NCI-H345 (cell line): ENCODE measurements around the gene CLDN8.

ENCODE experiments used
- DNase-seq: peaks from one replicate; lab custom pipeline; 2025; lab: John Stamatoyannopoulos, UW

The CLDN8 gene

DNA sequence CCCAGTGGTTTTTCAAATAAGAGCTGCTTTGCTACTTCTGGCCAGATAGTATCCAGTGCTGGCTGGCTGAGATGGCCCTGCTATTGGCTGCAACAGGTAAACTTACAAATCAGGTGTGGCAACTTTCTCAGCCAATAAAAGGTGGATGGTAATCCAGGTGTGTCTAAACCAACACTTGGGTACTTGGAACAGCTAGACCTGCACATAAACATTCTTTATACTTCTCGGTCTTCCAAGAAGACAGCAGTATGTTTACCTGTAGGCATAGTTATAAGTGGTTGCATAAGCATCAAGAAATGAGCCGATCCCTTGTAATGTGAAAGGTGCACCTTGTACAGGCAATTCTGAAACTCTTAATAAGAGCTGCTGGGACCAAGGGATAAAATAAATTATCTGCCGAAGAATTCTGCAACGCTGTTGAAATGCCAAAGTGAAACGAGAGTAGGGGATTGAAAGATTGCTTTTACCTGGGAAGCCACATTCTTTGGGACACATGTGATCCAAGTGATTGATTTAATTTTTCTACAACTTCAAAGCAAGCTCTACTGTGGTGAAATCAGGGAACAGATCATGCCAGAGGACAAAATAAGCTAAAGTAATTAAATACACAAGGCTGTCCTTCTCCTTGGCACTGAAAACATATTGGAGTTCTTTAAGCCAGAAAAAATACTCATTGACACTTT lies at the start of gene CLDN8:
CLDN8 (minus strand) TSS at position 57 of the 683 bp plus-strand sequence. CDS start 172 bp downstream, outside the sequence.
- DNase-seq, result no peak

DNA sequence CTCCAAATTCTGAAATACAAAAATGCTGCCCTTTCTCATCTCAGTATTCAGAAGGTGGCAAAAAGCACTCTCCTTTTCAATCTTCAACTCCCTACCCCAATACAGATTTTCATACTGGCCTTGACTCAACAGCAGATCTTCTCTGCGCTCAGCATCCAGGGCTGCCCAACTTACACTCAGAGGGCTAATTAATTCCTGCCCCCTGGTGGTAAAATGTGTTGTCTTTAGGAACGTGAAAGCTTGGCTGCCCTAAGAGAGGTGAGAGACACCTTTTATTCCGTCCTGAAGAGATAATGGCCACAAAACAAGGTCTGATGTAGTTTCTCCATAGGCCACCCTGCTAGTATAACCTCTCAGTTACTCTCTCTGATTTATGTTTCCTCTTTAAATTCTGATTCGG lies 41.9 kb upstream of the CLDN8 start:
- no peak for DNase-seq

DNA sequence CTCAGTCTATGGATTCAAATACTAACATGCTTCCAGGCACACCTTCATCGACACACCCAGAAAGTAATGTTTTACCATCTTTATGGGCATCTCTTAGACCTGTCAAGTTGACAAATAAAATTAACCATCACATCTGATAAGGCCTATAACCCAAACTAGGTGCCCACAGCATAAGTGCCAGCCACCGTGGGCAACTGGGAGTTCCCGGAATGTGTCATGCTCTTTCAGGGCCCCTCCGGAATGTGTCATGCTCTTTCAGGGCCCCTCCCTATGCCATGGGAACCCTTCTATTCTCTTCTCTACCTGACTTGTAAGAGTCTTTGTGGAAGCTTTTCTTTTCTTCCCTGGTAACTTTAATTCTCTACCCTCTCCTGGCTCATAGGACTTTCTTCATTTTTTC lies 40.2 kb upstream of the CLDN8 start:
- DNase-seq, result no peak

DNA sequence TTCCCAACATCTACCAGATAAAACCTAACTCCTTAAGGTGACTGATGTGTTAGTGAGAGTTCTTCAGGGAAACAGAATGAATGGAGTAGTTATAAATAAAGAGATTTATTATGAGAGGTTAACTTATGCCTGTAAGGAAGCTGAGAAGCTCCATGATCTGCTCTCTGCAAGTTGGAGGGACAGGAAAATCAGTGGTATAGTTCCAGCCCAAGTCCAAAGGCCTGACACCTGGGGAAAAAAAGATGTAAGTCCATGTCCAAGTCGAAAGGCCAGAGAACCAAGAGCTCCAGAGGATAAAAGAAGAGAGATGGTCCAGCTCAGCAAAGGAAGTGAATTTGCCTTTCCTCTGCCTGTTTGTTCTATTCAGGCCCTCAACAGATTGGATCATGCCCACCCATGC lies 39.8 kb upstream of the CLDN8 start:
- no peak for DNase-seq

DNA sequence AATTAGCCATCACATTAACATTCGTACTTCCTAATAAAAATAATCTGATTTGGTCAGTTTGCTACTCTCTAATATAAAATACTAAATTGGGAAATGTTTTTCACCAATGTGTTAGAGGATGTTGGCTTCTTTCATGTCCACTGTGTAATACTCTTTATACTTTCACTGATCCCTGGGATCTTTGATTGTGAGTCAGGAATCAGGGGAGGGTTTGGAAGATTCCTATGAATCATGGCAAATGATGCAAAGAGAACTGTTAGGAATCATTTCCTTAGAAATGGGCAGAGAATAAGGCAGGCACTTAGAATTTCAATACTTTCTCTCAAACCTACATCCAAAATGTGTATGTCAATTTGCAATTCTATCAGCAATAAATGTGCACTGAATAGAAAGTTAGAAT lies 35.9 kb upstream of the CLDN8 start:
- DNase-seq, result no peak

DNA sequence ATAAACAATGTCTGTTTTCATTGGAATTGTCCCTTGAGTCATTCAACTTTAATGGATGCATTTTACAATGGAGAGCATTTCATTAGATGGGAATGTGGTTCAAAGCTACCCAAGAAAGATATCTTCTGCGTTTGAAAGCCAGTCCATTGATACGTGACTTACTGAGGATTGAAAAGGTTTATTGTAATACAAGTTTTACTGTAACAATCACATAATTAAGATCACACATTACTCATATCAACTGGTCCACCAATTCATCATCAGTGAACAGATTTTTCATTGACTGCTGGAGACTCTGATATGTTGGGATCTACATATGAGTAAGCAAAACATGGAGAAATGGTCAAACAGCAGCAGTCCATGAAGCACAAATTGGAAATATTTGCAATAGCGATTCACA lies 34.0 kb upstream of the CLDN8 start:
- DNase-seq, result no peak

DNA sequence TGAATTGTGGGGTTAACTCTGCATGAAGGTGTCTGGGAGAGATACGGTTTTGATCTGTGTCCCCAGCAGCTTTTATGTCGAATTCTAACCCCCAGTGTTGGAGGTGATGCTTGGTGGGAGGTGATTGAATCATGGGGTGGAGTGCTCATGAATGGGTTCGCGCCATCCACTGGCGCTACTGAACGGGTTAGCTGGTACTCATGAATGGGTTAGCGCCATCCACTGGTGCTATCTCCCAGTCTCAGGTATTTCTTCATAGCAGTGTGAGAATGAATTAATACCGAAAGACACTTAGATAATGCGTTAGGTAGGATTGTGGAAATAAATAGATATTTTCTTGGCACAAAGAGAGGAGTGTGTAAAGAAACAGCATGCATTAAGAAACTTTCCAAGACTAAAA lies 32.9 kb upstream of the CLDN8 start:
- no peak for DNase-seq

DNA sequence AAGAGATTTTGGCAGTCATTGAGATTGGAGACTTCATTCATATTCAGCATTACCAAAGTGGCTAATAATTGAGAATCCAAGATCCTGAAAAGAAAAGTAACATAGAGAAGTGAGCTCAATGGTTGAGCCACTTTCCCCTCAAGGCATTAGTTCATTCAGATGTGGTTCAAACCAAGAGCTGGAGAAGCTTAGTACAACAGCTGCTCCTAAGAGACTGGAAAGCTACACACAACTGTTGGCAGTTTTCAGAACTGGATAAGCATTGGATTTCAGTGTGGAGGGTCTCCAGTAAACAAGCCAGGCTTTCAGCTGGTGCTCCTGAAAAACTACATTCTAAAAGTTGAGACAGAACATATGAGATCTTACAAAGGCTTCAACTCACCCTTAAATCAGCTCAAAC lies 29.2 kb upstream of the CLDN8 start:
- no peak for DNase-seq

DNA sequence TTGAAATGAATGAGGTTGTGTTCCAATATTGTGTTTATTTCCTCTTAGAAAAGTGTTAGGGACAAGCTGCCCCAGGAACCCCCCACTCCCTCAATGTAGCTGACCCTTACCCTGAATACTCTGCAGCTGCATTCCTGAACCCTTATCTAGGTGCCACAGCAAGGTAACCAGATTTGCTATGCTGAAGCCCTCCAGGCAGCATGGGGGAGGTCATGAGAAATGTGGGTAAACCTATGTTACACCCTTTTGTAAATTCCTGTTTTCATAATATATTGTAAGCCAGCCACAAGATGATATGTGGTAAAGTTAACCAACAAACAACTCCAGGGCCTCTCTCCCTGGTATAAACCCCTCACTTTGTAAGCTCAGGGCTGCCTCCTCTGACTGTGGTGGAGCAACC lies 27.8 kb upstream of the CLDN8 start:
- DNase-seq, result no peak

DNA sequence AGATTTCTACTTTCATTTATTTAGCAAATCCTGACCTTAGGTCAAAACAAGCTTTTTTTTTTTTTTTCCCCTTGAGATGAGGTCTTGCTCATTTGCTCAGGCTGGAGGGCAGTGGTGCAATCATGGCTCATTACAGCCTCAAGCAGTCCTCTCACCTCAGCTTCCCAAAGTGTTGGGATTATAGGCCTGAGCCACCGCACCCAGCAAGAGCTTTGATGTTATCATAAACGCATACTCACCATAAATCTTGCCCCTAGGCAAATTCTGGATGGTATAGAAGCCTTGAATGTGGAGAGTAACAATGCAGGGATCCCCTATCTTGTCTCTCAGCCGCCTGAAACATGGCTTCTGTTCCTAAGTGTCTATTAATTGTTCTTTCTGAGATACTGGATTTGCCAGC lies 24.8 kb upstream of the CLDN8 start:
- DNase-seq, result no peak

DNA sequence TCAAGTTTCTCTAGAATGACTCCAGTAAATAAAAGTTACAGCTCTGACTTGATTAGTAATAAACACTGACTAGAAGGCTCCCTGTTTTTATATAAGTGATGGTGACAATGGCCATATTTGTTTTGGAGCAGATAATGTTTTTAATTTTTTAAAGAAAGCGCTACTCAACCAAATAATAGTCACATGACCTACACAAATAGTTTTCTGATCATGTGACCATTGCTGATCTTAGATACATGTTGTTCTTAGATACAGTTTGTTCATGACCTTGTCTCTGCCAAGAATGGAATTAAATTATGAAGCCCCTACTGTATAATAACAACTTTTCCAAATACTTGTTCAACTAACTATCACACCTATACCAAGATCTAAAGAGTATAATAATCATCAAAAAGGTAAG lies 22.3 kb upstream of the CLDN8 start:
- no peak for DNase-seq

DNA sequence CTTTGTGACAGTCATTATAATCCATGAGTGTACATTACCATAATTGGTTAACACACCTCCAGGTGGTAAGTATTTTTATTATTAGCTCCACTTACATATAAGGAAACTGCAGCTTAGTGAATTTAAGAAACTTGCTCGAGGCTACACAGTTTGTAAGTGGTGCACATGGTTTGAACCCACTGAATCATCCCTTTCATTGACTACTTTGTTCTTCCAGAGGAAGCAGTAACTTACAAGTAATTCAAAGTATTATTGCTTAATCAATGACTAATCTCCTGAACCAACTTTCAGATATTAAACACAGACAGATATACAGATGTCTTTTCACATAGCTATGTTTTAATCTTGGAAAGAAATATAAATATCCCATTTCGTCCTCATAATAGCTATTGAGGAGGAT lies 18.7 kb upstream of the CLDN8 start:
- no peak for DNase-seq

DNA sequence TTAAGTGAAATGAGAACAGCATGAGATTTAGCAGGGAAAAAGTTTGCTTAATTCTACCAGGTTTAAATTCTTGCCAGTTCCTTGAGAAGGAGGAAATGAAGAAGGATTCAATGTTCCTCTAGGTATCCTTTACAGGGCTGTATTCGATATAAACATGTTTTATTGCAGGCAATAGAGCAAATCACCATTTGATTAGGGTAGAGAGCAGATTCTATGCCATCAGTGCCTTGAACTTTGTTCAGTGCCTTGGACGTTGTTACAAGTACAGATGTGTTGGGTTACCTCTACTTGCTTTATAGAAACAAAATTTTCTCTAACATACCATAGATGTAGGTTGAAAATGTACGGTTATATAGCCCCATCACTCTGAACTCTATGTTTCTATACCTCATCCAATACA lies 18.2 kb upstream of the CLDN8 start:
- no peak for DNase-seq

DNA sequence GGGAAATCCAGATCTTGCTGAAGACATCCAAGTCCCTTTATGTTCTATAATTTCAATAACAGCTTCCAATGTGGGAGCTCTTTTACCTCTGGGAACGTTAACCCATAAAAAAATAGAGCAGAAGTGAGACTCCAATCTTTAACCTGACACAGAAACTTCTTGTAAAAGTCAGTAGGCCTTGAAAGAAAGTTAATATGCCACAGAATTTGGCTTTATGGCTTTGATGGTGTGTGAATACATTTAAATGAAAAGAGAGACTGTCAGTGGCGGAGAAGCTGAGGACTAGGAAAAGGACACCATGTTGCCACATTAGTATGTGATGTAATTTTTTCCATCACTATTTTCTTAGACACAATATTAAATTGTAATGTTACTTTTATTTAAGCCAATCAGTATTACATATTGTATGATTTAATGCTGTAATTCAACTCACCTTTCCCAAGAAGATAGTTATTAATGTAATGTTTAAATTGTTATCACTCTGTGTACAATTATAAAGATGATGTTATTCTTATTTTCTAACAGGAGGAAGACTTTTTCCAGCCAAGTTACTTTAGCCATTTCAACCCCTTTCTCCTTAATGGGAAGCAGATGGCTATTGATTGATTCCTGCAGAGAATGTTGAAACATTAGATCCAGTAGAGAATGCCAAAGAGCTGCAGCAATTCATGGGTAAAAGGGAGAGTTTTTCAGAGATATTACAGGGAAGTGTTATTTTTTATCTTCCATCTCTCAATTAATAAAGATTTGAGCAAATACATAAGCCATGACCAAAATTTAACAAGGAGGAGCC lies 17.5 kb upstream of the CLDN8 start:
- no peak for DNase-seq

DNA sequence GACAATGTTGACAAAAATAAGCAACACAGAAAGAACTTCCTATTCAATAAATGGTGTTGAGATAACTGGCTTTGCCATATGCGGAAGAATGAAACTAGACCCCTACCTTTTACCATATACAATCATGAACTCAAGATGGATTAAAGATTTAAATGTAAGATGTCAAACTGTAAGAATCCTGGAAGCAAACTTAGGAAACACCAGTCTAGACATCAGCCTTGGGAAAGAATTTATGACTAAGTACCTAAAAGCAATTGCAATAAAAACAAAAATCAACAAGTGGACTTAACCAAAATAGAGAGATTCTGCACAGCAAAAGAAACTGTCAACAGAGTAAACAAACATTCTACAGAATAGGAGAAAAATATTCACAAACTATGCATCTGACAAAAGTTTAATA lies 16.1 kb upstream of the CLDN8 start:
- no peak for DNase-seq

DNA sequence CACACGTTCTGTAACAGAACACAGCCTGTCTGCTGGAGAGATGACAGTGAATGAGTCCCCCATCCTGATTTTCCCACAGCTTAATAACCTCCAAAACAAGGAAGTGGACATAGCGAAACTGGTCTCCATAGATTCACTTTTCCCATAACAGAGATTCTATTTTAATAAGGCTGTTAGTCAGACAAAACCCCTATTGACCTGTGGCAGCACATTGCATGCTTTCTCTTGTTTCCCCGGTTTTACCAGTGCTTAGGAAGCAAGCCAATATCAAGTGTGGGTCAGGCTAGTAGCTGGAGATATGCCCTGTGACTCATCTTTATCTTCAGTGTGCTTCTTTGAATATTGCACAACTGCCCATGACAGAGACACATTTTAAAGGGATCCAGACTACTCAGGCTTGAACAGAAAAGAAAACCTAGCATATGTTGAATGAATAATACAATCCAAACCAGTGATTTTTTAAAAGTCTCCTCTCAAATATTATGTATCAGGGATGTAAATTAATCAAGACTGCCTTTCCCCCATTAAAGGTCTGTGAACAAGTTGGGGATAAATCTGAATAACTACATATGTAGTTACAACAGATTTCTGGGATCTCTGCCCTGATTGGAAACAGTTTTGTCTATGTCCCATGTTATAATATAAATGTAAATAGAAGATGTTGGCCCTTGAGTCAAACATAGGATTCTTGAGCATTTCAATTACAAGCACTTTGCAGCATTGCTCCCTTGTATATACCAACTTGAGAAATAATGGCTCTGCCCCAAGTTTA lies 11.9 kb upstream of the CLDN8 start:
- no peak for DNase-seq

DNA sequence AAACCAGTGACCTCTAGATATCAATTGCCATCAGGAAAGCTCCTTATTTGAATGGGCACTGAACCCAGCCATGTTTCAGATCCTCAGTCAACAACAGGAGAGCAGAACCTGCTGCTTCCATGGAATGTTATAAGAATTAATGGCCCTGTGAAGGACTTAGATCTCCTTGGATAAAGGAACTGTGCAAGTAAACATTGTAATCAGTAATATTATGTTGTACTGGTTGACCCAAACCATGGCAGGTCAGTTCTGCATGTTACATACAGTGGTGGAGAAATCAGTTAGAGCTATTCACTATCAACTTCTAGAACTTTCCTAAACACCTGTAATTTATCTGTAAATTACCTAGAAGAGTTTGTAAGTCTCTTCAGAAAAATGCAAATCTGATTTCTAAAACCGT lies 11.2 kb upstream of the CLDN8 start:
- no peak for DNase-seq

DNA sequence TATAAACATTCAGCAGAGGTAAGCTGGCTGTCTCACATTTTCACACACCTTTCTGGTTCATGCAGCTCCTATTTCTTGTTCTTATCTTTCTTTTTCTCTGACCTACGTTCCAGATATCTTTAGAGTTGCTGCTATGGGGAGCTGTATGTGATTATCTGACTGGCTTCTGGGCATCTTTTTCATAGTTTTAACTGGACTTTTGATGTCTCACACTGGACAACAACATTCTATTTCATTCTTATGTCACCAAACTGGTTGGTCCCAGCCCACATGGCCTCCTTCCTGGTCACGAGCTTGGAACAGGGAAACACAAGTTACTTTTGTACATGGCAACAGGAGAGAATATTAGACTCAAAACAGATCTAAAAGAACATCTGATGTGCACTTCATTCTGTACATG lies 7.7 kb upstream of the CLDN8 start:
- no peak for DNase-seq

DNA sequence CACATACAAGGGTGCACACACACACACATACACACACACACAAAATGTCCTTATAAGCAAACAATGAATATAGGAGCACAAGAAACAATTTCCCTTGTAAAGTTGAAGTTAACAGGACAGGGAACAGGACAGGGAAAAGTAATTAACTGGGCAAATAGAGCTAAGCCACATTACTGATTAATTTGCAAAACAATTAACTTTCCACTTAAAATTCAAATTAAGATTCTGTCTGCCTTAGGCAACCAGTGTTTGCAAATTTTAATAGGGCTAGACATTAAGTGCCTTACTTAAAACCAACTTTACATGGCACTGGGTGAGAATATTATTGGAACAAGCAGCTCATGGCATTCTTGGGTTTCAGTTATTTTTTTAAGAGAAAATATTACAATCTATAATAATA lies 6.8 kb upstream of the CLDN8 start:
- no peak for DNase-seq

DNA sequence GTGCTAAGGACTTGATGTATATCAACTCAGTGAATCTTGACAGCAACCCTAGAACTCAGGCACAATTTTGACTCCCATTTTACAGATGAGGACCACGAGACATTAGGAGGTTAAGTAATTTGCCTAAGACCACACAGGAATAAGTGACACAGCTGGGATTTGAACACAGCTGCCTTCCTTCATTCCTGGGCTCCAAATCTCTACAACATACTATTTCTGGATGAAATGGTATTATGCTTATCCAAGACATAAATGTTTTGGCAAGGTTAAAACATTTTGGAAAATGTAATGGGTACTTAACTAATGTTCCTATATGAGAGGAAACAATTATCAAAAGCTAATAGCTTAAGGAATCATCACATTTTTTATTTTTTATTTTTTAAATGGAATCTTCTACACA lies 4.8 kb downstream of the CLDN8 start:
- no peak for DNase-seq

DNA sequence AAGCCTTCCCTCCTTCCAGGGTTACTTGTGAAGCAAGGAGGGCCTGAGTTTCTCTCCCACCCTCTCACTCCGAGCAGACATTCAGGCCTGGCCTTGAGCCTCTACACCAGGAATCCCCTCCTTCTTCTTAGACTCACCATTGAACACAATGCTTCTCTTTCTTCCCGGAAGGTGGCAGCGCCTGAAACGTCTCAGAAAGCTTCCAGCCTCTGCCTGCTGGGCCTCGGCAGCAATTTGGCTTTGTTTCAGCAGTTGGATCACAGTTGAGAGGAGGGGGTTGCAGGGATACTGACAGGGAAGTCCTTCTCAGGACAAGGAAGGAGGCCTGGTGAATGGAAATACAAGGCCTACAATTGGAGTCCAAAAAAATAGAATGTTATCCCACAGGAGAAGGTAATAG lies 6.3 kb downstream of the CLDN8 start:
- DNase-seq, result no peak

DNA sequence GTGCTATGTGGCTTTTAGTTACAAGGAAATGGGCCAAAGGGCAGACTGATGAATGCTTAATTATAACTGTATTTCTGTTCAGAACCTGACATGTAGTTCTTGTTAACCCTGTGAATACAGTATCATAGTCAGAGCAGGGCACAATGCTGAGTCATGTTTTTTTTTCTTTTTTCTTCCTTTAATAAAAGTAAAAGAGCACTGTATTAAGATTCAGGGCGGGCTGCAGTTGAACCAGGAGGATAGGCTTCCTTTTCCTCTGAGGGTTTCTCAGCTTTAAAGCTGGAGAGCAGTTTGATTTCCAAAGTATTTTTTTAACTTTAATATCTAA lies 8.7 kb downstream of the CLDN8 start:
- no peak for DNase-seq

DNA sequence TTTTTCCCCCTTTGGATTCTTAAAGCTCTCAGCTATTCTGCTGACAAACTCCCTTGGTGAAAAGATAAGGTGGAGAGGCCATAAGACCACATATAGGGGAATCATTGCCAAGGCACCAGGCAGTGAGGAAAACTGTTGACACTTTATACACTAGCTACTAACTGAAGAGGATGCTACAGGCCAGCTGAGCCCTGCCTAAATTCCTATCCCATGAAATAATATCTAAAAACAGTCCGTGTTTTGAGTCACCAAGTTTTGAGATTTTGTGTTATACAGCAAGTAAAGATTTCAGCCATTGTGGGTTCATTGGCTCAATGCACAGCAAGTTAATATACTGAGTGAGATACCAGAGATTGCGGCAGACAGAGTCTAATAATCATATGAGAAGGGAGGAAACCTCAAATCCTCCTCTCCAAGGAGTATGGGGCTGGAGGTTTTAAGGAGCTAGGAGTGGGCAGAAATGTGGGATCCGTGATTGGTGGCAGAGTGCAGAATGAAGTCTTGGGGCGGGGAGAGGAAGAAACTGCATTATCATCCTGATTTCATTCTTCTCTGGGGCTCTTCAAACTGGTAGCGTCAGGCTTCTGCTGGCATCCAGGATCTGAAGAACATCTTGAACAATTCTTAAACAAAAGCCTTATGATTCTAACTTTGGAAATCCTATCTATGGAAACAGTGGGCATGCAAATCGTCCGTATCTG lies 9.2 kb downstream of the CLDN8 start:
- no peak for DNase-seq
